HG02973 (cell line): ENCODE data around the gene OSM.
"Not testable (repeated sequence)": the region's sequence is repeated elsewhere in the genome, so short reads cannot be mapped to it uniquely, and the experiment has no call there.

Source experiments
- ATAC-seq: cut with Tn5 transposase; IDR thresholded peaks from one replicate; pipeline ENCODE4 v1.9.1; 2021; ENCODE audit warnings: moderate library complexity; ENCODE audit not compliant: unreplicated experiment

Gene OSM

DNA sequence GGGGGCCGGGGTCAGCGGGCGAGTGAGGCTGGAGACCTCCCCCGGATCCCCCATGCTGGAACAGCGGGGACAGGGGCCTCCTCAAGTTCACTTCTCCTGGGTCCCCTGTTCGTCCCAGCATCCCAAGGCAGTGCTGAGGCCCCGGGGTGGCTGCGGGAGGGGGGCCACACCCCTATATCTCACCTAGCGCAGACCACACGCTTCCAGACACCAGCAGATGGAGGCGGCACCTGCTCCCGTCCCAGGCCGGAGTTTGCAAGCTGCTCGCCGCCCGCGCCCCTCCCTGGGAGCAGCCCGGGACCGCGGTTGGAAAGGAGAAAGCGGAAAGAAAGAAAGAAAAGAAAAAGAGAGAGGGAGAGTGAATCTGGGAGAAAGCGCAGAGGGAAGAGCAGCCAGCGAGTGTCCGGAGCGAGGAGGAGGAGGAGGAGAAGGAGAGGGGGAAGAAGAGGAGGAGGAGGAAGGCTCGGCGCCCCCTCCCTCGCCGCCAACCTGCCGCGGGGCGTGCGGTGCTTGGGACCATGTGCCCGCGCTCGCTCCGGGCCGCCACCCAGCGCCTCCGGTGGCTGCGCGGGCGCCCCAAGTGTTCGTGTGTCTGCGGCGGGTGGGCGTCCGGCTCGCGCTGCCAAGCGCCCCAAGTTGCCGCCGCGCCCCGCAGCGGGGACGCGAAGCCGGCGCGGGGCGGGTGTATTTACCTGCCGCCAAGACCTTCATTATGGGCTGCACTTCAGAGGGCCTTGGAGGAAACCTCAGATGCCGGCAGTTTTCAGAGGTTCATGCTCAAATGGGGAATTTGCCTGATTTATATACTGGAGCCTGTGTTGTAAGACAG is 20.5 kb downstream of the OSM start, which contains the start of gene LIF:
Gene LIF, minus strand, starts transcription at position 775 of the 829 bp plus-strand sequence. Its CDS starts 64 bp downstream, at position 711.
- ATAC-seq = no peak

GRCh38 chr22:30245181-30245984 is 21.3 kb downstream of the OSM start:
- no peak for ATAC-seq

GRCh38 chr22:30244641-30245040 is 22.0 kb downstream of the OSM start:
- ATAC-seq = no peak

- ATAC-seq = no peak
These were observed 22.6 kb downstream of the OSM start for GRCh38 chr22:30244066-30244465.

DNA sequence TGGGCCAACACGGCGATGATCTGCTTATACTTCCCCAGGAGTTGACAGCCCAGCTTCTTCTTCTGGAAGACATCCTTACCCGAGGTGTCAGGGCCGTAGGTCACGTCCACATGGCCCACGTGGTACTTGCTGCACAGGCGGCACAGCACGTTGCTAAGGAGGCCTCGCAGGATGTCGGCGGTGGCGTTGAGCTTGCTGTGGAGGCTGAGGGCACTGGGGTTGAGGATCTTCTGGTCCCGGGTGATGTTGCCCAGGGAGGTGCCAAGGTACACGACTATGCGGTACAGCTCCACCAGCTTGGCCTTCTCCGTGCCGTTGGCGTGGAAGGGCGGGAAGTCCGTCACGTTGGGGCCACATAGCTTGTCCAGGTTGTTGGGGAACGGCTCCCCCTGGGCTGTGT is 23.0 kb downstream of the OSM start:
- no peak for ATAC-seq

- no peak for ATAC-seq
These were observed 24.9 kb downstream of the OSM start for GRCh38 chr22:30241576-30242371.

DNA sequence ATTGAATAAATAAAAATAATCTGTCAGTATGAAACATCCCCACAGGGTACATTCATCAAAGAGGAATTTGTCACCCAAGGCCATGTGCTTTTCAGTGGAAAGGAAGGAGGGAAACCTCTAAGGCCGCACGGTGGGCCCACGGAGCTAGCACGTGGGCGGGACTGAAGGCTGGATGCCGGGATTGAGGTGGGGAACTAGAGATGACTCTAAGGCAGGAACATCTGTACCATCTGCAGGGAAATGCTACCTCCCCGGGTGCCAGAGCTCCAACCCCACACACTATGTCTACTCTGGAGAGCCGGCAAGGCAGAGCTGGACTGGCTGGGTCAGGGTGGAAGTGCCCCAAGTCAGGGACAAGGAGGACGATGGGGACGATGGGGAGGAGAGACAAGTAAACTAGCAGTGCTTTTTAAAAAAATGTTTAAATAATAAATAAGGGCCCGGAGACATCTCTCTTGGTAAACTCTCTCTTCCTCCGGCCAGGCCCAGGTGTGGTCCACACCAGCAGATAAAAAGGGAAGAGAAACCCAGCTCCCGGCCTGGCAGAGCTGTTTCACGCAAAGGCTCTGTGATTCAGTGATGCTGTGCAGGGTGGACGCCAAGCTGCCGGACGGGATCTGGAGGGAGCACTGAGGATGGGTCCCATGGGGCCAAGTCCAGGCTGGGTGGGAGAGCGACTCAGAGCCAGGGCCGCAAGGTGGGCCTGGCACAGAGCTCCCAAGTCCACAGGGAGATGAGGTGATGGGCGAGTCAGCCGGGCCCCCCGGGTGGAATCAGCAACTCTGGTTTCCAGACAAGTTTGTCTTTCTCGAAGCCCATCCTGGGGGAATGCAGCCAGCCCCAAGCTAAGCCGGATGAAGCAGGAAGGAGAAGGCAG is 25.9 kb downstream of the OSM start:
- no peak for ATAC-seq

DNA sequence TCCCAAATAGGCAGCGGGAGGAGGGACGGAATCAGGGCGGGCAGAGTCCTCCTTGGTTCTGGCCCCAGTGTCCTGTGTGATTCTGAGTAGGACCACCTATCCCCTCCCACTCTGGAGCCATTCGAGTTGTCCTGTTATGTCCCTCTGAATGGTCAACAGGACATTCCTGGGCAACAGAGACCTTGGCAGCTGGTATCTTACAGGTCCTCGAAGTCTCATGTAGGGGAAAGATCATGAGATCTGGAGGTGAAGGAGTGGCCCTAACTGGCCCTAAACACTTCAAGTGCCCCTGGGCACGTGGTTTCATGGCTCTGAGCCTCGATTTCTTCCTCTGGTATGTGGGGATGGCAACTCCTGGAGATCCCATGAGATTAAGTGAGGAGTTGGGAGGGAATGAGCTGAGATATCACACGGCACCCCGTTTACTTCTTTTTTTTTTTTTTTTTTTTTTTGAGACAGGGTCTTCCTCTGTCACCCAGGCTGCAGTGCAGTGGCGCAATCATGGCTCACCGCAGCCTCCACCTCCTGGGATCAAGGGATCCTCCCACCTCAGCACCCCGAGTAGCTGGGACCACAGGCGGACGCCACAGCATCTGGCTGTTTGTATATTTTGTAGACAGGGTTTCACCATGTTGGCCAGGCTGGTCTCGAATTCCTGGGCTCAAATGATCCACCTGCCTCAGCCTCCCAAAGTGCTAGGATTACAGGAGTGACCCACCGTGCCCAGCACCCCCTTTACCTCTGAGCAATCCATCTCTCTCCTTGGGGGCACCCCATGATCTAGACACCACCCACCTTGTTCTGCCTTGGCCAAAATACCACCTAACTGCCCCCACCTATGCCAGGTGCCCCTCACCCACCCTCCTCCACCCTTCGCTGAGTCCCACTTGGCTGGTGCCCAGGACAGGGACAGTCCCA is 26.9 kb downstream of the OSM start:
- no peak for ATAC-seq

DNA sequence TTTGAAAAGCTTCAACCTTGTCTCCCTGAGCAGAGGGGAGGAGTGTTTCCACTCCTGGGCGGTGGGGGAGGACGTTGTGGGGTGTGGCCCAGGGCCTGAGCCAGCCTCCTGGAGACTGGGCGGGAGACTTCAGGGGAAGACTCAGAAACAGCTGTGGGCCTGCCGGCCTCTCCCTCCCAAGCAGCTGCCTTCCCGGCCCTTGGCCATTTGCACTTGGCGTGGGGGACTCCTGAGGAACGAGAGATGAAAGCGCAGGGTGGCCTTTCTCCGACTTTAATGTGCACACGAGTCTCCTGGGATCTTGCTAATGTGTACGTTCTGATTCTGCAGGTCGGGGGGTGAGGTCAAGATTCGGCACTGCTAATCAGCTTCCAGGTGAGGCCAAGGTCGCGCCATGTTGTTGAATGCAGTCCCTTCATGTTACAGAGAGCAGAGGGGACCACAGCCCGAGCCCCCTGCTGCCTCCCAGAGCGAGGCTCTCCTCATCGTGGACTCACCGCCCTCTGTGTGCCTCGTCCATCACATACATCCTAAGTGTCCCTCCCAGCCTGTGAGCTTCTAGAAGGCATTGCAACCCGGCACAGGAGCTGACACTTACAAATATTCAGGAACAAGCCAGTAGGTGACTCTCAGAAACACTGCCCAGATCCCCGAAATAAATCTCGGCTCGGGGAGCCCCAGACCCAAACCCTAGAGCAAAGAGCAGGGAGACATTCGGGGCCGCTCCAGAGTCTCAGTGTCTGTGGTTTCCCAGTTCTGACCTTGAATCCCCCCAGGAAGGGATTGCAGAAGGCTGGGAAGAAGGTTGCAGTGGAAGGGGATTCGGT is 27.8 kb downstream of the OSM start:
- ATAC-seq = no peak

- no peak for ATAC-seq
These were observed 28.5 kb downstream of the OSM start for GRCh38 chr22:30238136-30238535.

- ATAC-seq = no peak
These were observed 29.8 kb downstream of the OSM start for GRCh38 chr22:30236875-30237274.

GRCh38 chr22:30235687-30236170 is 30.9 kb downstream of the OSM start:
- no peak for ATAC-seq

GRCh38 chr22:30234786-30235470 is 31.7 kb downstream of the OSM start:
- no peak for ATAC-seq

DNA sequence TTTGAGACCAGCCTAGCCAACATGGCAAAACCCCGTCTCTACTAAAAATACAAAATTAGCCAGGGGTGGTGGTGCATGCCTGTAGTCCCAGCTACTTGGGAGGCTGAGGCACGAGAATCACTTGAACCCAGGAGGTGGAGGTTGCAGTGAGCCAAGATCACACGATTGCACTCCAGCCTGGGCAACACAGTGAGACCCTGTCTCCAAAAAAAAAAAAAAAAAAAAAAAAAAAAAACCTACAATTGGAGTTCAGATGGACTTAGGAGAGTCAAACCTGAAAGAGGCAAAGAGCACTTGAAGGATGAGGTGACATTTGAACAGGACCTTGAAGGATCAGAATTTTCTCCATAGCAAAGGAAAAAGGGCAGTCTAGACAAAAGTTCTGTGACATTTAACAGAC is 32.3 kb downstream of the OSM start:
- ATAC-seq = not testable (repeated sequence)

- no peak for ATAC-seq
These were observed 33.1 kb downstream of the OSM start for GRCh38 chr22:30233582-30233981.

GRCh38 chr22:30232716-30233218 is 33.9 kb downstream of the OSM start:
- ATAC-seq = no peak

DNA sequence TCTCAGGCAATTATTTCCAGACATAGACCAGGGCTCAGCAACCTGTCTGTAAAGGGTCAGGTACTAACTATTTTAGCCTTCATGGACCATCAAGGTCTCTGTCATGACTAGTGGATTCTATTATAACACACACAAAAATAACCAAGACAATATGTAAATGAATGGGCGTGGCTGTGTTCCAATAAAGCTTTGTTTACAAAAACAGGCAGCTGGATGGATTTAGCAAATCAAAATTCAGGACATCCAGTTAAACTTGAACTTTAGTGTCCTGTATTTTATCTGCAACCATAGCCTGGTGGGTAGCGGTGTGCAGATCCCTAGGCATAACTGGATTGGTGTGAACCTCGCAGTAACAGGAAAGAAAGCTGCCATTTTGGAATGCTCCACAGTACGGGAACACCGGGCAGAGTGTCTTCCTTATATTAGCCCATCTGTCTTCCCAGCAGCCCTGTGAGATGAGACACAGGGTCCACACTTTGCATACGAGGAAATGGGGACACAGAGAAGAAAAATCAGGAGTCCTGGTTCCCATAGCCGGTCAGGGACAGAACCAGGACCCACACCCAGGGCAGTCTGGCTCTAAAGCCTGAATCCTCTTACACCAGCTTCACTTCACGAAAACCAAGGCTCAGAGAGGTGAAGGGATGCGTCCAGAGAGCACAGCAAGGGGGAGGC is 35.7 kb downstream of the OSM start:
- no peak for ATAC-seq
